Measurements from ENCODE around the gene TSHZ2.

TSHZ2 gene

DNA sequence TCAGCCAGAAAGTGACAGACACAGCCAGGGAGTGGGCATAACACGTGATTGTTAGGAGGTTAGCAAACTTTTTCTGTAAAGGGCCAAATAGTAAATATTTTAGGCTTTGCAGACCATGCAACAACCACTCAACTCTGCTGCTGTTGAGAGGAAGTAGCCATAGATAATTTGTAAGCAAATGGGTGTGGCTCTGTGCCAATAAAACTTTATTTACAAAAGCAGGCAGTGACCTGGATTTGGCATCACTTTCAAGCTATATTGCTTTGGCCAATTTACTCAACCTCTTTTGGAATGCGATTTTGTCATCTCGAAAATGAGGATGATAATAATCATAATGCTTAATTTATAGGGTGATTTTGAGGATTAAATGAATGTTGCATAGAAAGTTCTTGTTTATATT, 152.6 kb downstream of the TSHZ2 start:
- TF ChIP-seq, protein P1, sequence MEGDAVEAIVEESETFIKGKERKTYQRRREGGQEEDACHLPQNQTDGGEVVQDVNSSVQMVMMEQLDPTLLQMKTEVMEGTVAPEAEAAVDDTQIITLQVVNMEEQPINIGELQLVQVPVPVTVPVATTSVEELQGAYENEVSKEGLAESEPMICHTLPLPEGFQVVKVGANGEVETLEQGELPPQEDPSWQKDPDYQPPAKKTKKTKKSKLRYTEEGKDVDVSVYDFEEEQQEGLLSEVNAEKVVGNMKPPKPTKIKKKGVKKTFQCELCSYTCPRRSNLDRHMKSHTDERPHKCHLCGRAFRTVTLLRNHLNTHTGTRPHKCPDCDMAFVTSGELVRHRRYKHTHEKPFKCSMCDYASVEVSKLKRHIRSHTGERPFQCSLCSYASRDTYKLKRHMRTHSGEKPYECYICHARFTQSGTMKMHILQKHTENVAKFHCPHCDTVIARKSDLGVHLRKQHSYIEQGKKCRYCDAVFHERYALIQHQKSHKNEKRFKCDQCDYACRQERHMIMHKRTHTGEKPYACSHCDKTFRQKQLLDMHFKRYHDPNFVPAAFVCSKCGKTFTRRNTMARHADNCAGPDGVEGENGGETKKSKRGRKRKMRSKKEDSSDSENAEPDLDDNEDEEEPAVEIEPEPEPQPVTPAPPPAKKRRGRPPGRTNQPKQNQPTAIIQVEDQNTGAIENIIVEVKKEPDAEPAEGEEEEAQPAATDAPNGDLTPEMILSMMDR (IDR thresholded peaks at IDR 0.05; ENCODE audit: low read depth, low read length, missing control alignments), result no peak
- no peak for DNase-seq (ENCODE audit: extremely low read depth, low read depth)

DNA sequence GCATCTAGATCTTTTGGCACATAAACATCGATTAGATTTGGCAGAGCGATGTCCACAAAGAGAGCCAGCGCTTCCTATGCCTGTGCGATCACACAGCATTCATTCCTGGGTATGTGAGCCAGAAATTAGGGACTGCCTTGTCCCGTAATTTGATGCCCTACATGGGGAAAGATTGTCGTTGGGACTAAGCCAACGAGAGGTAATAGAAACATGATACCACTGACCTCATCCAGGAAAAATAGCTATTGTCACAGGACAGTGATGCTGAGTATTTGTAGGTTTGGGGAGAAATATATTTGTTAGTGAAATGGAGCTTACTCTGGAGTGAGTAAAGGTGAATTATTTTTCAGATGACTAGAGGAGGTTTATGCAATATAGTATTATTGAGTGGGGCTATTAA, 154.0 kb downstream of the TSHZ2 start:
- no peak for DNase-seq (ENCODE audit: extremely low read depth, low read depth)
- H3K4me3 ChIP-seq (replicated peaks; ENCODE audit: low read depth, low read length), result no peak overlapping the region
- TF ChIP-seq, protein P1 (IDR thresholded peaks at IDR 0.05; ENCODE audit: low read depth, low read length, missing control alignments), result no peak

More for the DNA sequence above, 152.6 kb downstream of the TSHZ2 start:
- H3K4me3 ChIP-seq (replicated peaks; ENCODE audit: low read depth, low read length), result no peak overlapping the region

DNA sequence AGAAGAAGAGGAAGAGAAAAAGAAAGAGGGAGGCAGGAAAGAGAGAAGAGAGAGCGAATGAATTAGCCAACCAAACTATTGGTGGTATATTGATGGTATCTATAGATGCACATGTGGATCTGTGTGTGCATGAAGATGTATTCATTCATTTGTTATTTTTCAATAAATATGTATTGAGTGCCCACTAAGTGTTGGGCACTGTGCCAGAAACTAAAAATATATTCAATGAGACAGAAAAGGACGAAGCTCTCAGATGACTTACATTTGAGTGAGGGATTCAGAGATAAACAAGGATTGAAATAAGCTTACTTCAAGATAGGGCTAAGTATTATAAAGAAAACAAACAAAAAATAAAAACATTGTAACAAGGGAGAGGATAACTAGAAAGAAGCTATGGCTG, 154.9 kb downstream of the TSHZ2 start:
- TF ChIP-seq, protein P1 (IDR thresholded peaks at IDR 0.05; ENCODE audit: low read depth, low read length, missing control alignments), result no peak
- no peak for DNase-seq (ENCODE audit: extremely low read depth, low read depth)
- no peak overlapping the region for H3K4me3 ChIP-seq (replicated peaks; ENCODE audit: low read depth, low read length)

DNA sequence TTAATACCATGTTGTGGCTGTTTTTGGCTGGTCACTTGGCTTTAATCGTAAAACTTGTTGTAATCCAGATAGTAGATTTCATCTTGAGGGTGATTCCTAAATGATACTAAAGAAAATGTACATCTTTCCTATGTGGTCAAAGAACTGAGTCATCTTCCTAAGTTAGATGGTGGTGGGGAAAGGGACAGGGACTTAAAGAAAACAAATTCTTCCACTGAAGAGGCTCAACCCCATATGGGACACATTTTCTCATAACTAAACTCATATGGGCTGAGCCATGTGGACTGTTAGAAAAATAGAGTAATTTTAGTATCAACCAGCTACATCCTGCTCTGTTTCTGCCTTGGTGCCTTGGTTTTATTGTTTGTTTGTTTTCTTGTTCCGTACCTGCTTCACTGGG, 155.8 kb downstream of the TSHZ2 start:
- no peak for DNase-seq (ENCODE audit: extremely low read depth, low read depth)
- H3K4me3 ChIP-seq (replicated peaks; ENCODE audit: low read depth, low read length), result no peak overlapping the region
- TF ChIP-seq, protein P1 (IDR thresholded peaks at IDR 0.05; ENCODE audit: low read depth, low read length, missing control alignments), result no peak

DNA sequence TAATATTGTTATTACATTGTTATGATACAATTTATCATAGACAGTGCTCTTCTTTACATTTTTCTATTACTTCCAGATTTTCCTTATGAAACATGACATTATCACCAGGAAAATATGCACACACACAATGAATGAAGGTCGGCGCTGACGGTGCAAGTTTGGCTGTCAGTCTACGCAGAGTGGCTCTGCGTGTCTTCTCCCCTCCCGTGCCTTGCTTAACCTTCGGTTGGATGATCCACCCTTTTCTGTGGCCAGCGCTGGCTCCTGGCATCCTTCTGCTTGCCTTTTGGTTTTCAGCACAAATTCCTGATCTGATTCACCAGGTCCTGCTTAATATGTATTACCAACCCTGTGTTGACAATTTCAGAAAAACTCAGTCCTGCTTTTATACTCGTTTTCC, 157.4 kb downstream of the TSHZ2 start:
- no peak for DNase-seq (ENCODE audit: extremely low read depth, low read depth)
- no peak overlapping the region for H3K4me3 ChIP-seq (replicated peaks; ENCODE audit: low read depth, low read length)
- TF ChIP-seq, protein P1 (IDR thresholded peaks at IDR 0.05; ENCODE audit: low read depth, low read length, missing control alignments), result no peak

DNA sequence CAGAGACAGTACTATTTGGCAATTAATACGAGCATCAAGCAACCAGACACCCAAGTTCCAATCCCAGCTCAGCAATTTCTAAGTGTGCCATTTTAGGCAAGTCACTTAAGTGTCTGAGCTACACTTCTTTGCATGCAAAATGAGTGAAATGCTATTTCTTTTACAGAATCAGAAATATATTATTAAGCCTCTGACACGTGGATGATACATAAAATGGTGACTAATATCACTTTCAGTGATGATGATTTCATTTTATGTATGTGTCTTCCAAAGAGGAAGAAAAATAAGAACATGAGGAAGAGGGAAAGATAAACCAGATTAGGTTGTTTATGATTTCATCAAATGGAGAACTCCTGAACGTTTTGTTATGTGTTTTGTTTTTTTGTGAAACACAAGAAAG, 158.6 kb downstream of the TSHZ2 start:
- TF ChIP-seq, protein P1 (IDR thresholded peaks at IDR 0.05; ENCODE audit: low read depth, low read length, missing control alignments), result no peak
- H3K4me3 ChIP-seq (replicated peaks; ENCODE audit: low read depth, low read length), result no peak overlapping the region
- DNase-seq (ENCODE audit: extremely low read depth, low read depth), result no peak

DNA sequence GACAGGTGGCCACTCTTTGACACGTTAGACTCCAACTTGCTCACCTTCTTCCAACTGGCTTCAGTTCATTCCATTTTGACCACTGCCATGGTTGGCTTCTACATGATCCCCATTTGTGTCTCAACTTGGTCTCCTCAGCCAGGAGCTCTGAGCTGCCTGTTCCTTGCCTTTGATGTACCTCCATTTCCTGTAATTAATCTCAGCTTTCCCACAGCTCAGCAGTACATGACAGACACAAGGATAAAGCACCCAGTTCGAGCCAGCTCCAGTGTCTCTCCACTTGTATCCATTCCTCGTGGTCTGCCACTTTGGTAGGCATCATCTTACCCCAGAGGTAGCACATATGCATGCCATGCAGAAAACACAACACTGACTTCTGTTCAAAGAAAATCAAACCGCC, 161.0 kb downstream of the TSHZ2 start:
- TF ChIP-seq, protein P1 (IDR thresholded peaks at IDR 0.05; ENCODE audit: low read depth, low read length, missing control alignments), result no peak
- DNase-seq (ENCODE audit: extremely low read depth, low read depth), result no peak
- no peak overlapping the region for H3K4me3 ChIP-seq (replicated peaks; ENCODE audit: low read depth, low read length)
